ENCODE measurements around the gene B9D1.
"Not testable (repeated sequence)": the region's sequence is repeated elsewhere in the genome, so short reads cannot be mapped to it uniquely, and the experiment has no call there.

The B9D1 gene

GRCh38 chr17:19357351-19357750, 5.2 kb downstream of the B9D1 start:
- DNase-seq = no peak

GRCh38 chr17:19354748-19355147, 7.8 kb downstream of the B9D1 start:
- DNase-seq = no peak

DNA sequence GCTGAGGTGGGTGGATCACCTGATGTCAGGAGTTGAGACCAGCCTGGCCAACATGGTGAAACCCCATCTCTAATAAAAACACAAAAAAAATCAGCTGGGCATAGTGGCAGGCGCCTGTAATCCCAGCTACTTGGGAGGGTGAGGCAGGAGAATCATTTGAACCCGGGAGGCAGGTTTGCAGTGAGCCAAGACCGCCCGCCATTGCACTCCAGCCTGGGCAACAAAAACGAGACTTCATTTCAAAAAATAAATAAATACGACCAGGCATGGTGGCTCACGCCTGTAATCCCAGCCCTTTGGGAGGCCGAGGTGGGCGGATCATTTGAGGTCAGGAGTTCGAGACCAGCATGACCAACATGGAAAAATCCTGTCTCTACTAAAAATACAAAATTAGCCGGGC, 9.1 kb downstream of the B9D1 start:
- DNase-seq = not testable (repeated sequence)

DNA sequence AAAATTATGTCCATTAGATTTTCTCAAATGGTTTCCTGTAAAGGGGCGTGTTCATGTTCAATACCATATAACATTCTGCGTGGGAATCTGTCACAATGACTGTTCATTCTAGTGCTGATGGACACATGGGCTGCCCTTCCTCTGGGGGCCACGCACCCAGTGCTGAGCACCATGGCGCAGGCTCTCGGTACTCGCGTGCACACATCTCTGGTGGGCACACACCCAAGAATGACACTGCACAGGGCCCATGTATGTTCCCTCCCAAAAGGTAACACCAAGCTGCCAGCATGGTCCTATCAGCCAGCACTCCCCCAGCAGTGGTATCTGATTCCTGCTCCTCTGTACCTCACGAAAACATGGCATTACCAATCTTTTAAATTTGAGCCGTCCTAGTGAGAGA, 13.7 kb downstream of the B9D1 start:
- no peak for DNase-seq

DNA sequence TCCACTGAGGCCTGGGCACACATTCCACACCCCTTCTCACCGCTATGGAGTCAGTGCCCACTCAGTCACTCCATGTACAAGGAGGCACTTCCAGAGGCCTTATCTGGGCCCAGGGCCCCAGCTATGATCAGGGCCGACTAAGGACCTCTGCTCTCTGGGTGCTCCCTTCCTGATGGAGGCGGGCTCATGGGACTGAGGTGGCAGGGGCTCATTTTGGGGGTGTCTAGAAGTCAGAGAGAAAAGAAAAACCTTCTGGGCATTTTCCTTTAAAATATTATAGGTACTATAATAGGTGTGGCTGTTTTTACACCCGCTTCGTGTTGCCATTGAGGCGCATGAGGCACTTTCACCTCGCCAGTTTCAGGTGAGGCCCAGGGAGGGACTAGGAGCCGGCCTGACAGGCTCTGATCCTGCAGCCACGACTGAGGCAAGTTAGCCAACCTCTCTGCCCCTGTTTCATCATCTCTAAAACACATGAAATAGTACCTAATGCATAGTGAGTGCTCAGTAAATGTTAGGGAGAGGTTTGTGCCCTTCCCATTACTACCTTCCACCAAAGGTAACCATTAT, 14.4 kb downstream of the B9D1 start:
- no peak for DNase-seq

DNA sequence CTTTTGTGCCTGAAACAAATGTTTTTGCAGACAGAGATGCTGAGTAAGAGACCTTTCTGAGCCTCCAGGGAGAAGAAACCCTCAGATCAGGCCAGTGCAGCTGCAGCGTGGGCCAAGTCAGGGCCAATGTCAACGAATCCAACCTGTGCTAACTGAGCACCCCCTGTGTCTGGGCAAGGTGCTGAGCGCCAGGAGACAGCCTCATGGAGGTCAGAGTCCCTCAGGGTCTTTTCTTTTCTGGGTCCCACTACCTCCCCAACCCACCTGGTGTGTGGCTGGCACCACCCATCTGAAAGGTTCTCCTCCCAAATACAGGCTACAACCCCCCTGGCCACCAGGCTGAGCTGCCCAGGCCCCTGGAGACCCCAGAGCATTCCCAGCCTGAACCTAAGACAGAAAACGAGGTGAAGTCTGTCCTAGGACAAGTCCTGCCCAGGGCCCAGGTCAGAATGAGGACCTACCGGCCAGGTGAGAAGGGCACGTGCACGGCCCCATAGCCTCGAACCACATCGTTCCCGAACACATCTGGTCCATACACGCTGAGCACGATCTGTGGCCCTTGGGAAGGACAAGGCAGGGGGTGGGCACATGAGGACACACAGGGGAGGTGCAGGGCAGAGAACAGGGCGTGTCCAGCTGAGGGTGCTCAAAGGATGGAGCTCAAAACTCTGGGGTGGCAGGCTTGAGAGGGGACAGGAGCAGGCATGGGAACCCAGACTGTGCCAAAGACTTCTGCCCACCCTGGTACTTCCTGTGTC, 15.0 kb downstream of the B9D1 start:
- no peak for DNase-seq

DNA sequence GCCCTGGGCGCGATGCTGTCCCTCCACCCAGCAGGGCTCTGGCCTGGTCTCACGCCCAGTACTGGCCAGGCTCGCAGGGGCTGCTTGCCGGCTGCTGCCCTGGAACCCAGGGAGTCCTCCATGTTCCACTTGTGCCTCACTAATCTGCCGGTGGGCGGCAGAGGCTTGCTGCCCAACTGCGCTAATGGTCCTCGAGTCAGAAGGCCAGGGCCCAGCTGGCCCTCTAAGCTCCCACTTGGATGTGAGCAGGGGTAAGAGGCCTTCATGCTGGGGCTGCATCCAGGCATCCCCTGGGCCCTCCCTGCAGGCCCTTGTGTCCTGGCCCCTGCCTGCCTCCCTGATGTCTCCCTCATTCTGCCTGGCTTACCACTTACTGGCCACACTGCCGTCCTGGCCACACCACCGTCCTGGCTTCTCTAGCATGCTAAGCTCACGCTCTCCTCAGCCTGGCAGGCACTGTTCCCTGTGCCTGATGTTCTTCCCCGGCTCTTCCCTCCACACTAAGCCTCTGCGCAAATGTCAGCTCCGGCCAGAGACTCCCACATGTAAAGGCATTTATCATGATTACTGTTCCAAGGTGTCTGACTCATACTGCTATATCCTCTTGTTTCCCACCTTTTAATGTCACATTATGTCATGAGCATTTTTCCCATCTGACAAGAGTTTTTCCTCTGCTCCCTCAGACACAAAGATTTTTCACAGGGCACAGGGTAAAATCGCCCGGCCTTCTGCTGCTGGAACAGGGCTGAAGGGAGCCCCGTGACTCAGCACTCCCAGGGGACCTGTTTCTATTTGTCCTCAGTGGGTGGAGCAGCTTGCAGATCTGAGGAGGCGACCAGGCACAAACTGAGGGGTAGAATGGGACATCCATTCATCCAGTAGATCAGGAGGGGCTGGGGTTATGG, 15.9 kb downstream of the B9D1 start:
- peak; percentile 94 for DNase-seq

GRCh38 chr17:19345486-19346350, 16.8 kb downstream of the B9D1 start:
- DNase-seq = no peak

DNA sequence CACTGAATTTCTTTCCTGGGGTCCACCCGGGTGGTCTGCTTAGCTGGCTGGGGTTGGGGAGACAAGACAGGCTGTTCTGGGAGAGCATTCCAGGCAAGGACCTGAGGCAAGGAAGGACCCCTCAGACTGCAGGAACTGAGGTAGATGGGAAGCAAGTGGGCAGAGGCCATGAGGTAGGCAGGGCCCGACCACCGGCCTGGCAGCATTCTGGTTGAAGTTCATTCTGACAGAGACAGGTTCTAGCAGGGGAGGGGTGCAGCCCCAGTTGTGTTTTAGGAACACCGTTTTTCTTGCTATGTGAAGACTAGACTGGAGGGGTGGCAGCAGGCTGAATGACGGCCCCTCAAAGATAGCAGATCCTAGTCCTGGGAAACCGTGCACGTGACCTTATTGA, 17.5 kb downstream of the B9D1 start:
- no peak for DNase-seq

- no peak for DNase-seq
These were observed 18.0 kb downstream of the B9D1 start for GRCh38 chr17:19344311-19345066.

DNA sequence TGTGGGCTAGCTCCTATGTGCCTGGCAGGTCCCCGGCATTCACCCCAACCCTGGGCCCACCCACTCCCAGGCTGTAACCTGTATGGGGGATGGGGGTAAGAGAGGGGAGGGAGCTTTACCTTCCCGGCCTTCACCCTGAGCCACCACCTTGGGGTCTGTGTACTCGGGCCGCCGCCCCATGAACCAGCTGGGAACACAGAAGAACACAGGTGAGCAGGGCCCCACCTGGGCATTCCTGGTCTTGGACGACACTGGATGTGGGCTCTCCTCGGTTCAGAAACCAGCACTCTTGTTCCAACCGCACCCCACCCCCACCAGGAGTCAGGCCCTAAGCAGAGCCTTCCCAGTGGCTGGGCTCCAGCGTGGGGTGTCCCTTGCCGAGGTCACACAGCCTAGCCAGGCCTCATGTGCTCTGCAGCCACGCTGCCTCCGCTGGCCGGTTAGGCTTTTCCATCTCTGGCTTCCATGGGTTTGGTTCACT, 18.8 kb downstream of the B9D1 start:
- DNase-seq = no peak

GRCh38 chr17:19343256-19343630, 19.3 kb downstream of the B9D1 start:
- no peak for DNase-seq

GRCh38 chr17:19342611-19343255, 19.8 kb downstream of the B9D1 start:
- DNase-seq = no peak

- no peak for DNase-seq
These were observed 20.6 kb downstream of the B9D1 start for GRCh38 chr17:19341641-19342610.

DNA sequence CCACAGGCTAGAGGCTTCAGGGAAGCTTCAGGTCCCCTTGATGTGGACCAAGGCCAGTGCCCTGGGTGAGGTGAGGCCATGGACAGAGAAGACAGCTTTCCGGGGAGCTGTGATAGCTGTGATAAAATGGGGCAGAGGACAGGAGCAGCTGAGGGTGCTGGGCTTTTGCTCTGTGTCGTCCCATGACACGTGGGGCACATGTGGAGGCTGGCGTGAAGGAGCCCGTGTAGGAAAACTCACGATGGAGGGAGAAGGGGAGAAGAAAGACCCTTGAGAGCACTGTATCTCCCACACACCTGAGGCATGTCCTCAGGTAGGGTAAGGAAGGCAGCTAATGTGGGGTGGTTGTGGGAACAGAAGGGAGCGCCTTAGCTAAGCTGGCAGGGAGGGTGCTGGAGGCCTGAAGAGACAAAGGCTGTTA, 21.3 kb downstream of the B9D1 start:
- no peak for DNase-seq

DNA sequence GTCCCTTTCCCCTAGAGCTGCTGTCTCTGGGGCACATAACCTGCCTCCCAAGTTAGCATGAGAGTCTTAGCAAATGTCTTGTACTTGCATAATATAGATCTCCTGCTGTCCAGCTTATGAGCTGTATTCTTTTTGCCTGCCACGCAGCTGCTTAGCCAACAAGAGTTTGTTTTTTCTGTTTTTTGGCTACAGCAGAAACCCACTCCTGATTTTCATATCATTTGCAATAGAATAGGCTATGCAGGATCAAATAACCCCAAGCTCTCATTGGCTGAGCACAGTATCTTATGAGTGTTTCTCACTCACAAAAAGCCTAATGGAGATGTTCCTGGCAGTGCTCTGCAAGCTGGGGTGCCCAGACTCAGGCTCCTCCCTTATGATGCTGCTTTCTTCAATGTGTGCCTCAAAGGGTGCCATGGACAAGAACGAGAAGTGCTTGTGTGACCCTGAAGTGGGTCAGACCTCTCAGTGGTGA, 23.1 kb downstream of the B9D1 start:
- DNase-seq = no peak

DNA sequence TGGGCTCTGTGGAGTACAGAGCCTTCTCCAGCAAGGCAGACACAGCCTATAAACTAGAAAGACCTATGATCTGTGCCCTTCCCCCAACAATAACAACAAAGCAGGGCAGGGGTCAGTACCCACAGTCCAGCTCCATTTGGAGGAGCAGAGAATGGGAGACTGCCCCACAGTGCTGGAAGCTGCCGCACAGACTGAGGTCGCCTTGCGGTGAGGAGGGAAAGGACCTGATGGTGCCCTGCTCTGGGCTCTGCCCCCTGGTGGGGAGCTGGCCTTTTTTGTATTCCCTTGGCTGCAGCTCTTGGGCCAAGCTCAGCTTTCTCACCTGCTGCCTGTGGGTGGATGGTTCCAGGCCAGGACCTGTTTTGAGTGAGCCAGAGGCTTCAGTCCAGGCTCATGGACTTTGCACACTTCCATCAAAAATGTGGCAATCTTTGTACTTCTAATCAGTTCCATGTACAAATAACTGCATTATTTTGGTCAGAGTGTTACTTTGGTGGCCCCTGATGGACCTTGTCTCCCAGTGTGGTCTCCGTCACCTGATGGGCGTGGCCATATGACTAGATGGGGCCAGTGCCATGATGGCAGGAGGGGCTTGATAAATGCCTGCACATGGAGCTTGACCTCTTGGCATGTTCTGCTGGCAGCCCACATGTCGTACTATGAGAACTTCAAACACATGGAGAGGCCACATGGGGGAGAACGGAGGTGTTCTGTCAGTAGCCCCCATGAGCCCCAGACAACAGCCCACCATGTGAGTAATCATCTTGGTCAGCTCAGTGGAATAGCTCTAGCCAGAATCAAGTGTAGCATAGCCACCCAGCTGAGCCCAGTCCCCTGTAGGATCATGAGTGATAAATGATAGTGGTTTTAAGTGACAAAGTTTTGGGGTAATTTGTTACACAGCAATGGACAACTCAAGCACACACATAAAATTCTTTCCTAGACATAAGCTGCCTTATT, 24.2 kb downstream of the B9D1 start:
- peak; percentile 27 for DNase-seq

- DNase-seq = no peak
These were observed 24.9 kb downstream of the B9D1 start for GRCh38 chr17:19337712-19338023.

Measured in NCI-H1436 (cell line).